Measurements from ENCODE around the gene PRM3.

Gene PRM3

GRCh38 chr16:11258553-11259492 is 14.6 kb downstream of the PRM3 start:
- peak; percentile 90 for DNase-seq

DNA sequence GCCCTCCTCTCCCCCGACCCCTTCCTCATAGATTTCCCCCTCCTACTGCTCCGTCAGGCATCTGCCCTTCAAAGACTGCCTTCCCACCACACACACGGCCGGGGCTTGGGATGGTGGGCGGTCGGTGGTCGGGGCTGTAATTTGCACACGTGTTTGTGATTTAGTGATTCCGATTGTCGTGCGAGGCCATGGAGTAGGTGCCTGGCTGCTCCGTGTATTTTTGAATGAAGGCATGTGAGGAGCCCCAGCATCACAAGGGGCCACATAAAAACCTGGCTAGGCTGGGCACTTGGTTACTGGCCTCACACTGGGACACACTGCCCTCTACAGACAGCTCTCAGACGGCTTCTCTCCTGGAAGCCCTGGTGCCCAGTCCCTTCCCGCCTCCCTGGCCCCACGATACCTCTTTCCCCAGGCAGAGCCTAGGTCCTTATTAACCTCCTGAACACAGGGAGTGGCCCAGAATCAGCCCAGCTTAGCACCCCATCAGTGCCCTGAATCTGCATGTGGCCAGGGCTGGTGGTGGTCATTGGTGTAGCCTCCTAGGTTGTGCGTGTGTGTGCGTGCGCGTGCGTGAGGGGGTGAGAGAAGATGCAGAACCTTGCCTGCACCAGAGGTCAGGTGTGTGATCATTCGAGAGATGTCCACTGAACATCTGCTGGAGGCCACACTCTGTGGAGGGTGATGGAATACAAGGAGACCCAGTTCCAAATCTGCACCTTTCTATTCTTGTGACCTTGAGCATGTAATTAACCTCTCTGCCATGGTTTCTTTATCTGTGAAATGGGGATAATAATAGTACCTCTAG is 16.1 kb downstream of the PRM3 start:
- peak; percentile 77 for DNase-seq

DNA sequence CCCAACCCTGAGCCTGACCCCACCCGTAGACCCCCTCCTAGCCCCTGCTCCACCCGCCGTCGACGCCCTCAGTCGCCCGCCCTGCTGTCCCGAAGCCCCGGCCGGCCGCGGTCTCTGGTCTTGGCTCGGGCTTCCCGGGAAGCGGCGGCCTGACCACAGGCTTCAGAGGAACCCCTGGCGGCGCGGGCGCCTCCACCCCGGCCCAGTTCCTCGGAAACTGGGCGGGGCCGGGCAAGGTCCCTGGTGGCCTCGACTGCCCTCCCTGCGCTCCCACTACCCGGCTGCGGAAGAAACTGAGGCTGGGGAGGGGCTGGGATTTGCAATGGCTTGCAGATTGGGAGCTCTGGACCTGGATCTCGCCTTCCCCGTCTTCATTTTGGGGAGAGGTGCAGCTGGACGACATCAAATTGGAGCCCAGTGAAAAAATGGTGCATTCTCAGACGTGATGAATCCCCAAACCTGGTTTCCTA is 16.7 kb downstream of the PRM3 start:
- DNase-seq = no peak

GRCh38 chr16:11255737-11256660 is 17.4 kb downstream of the PRM3 start, which contains the start of gene SOCS1:
Gene SOCS1, minus strand, starts transcription at chr16:11256204. Its CDS starts 726 bp downstream, at chr16:11255478.
- peak; percentile 95 for DNase-seq

DNA sequence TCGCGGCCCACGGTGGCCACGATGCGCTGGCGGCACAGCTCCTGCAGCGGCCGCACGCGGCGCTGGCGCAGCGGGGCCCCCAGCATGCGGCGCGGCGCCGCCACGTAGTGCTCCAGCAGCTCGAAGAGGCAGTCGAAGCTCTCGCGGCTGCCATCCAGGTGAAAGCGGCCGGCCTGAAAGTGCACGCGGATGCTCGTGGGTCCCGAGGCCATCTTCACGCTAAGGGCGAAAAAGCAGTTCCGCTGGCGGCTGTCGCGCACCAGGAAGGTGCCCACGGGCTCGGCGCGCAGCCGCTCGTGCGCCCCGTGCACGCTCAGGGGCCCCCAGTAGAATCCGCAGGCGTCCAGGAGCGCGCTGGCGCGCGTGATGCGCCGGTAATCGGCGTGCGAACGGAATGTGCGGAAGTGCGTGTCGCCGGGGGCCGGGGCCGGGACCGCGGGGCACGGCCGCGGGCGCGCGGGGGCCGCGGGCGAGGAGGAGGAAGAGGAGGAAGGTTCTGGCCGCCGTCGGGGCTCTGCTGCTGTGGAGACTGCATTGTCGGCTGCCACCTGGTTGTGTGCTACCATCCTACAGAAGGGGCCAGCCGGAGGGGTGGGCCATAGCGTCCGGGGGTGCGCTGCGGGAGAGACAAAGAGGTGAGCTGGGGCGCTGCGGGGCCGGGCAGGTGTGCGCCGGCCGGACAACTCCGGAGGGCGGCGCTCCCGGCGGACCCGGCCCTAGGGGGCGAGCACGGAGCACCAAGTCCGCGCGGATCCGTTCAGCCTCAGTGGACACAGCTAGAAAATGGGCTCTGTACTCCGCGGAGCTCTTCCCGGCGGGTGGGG is 18.3 kb downstream of the PRM3 start:
- DNase-seq = peak; percentile 89

GRCh38 chr16:11253995-11254912 is 19.2 kb downstream of the PRM3 start:
- DNase-seq = no peak

- DNase-seq = no peak
These were observed 20.1 kb downstream of the PRM3 start for GRCh38 chr16:11253009-11253994.

- DNase-seq = no peak
These were observed 20.9 kb downstream of the PRM3 start for GRCh38 chr16:11252482-11252931.

- DNase-seq = peak; percentile 44
These were observed 21.6 kb downstream of the PRM3 start for GRCh38 chr16:11251525-11252481.

GRCh38 chr16:11250786-11251524 is 22.5 kb downstream of the PRM3 start:
- DNase-seq = no peak

DNA sequence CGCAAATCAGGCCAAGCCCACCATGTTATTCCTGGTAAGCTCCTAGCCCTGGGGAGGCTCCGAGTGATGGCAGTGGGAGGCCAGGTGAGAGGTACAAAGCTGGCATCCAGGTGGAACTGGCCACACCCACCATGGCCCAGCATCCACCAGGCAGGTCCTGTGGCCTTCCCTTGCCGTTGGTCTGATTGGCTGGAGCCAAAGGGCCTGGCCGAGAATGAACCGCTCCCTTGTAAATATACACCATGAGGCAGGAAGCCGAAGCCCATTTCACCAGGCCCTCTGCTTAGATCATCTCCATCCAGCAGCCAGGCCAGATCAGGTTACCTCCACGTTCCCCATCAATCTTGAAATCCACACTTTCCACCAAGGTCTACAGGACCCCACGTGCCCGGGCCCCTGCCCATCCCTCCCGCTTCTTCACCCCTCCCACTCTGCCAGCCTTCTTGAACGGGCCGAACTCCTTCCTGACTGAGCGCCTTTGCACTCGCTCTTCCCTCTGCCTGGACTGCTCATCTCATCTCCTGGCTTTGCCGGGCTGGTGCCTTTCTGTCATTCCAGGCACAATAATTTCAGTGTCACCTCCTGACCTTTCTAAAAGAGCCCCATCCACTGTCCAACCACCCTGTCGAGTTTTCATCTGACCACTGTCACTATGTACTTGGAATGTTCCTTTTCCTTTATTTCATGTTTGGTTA is 23.2 kb downstream of the PRM3 start:
- DNase-seq = no peak

DNA sequence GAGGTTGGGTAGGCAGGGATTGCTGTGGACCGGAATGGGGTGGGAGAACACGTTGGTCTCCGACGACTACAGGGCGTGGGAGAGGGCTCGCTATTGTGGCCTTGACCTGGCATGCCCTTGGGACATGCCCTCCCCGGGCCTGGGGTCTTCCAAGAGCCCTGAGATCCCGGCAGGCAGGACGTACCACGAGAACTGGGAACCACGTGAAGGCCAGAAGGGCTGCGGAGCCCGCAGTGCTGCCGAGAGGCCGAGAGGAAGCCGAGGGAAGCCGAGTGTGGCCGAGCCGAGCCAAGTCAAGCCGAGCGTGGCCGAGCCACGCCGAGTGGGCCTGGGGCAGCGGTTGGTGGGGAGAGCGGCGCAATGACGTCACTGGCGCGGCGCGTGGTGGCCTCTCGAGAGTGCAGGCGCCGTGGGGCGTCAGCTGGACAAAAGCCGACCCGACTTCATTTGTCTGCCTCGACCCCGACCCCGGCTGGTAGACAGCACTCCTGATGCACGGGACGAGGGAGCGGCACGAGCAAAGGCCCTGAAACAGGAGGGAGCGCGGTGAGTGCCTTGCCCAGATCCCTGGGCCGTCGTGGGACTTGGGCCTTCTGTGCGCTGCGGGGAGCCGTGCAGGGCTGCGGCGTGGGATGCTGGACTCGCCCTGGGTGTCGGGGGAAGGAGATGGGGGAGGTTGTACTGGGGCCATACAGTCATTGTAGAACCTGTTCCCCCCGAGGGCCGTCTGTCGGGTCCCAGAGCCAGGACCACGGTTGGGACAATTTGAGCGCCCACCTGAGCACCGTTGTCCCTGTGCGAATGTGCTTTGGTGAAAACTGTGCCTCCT is 24.0 kb downstream of the PRM3 start:
- DNase-seq = no peak

DNA sequence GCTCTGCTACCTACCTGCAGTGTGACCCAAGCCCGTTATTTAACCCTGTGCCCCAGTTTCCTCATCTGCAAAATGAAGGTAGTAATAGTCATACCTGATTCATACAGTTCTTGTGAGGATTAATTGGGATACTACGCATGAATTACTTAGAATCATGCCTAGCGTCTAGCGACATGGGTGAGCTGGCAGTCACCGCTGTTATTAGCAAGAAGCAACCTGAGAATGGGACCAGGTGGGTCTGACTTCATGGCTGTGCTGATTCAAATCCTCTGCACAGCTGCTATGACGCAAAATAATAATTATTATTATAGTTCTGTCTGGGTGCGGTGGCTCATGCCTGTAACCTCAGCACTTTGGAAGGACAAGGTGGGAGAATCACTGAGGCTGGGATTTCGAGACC is 25.3 kb downstream of the PRM3 start:
- DNase-seq = no peak

DNA sequence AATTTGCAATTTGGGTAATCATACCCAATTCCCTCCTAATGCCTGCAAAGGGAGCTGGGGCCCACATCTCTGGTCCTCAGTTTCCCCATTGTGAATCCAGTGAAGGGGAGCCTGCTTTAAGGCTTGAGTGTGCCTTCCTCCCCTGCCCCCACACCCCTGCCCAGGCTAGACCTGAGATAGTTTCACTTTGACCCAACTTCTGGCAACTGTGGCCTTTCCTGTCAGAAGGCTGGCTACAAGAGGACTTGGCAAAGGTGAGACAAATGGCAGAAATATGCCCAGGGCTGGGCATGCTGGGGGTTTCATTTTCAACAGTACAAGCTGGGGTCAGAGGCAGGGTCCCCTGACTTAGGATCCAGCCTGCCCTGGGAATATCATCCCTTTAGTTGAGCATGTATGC is 27.4 kb downstream of the PRM3 start:
- DNase-seq = peak; percentile 80

- no peak for DNase-seq
These were observed 28.1 kb downstream of the PRM3 start for GRCh38 chr16:11245222-11245737.
